HG02973 (cell line): ENCODE measurements around the gene THAP2.
"Not testable (repeated sequence)": the region's sequence is repeated elsewhere in the genome, so short reads cannot be mapped to it uniquely, and the experiment has no call there.

Source experiments
- ATAC-seq: cut with Tn5 transposase; IDR thresholded peaks from one replicate; pipeline ENCODE4 v1.9.1; 2021; ENCODE audit warnings: moderate library complexity; ENCODE audit not compliant: unreplicated experiment

THAP2 gene

DNA sequence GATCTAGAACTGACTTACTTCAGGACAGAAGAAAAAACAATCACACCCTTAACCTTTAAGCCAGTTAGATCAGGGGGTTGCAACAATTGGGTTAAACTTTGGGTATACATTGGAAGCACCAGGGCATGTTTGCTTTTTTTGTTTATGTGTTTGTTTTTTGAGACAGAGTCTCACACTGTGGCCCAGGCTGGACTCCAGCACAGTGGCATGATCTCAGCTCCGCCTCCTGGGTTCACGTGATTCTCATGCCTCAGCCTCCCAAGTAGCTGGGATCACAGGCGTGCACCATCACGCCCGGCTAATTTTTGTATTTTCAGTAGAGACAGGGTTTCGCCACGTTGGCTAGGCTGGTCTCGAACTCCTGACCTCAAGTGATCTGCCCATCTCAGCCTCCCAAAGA lies 38.1 kb downstream of the THAP2 start:
- not testable (repeated sequence) for ATAC-seq

DNA sequence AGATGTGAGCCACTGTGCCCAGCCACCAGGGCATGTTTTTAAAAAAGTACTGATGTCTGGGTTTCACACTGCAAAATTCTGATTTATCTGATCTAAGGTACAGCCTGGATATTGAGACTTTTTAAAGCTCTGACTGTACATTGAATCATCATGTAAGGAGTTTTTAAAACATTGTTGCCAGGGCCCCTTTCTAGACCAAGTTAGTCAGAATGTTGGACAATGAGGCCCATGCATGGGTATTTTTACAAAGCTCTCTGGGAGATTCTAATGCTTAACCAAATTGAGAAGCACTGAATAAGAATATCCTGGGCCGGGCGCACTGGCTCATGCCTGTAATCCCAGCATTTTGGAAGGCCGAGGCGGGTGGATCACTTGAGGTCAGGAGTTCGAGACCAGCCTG lies 38.5 kb downstream of the THAP2 start:
- no peak for ATAC-seq

DNA sequence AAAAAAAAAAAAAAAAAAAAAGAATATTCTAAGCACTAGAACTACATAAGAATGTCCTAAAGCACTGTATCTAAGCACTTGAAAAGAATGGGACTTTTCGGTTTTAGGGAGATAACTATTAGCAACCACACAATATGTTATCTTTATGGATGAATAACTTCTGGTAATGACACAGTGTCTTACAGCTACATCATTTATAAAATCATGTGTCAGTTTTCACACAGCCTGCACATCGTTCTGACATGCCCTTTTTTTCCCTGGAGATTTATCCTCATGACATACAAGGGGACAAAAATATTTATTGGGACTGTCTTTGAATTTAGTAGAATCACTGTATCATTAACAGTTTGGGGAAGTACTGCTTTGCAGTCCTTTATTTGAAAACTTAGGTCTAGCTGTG lies 39.1 kb downstream of the THAP2 start:
- no peak for ATAC-seq

DNA sequence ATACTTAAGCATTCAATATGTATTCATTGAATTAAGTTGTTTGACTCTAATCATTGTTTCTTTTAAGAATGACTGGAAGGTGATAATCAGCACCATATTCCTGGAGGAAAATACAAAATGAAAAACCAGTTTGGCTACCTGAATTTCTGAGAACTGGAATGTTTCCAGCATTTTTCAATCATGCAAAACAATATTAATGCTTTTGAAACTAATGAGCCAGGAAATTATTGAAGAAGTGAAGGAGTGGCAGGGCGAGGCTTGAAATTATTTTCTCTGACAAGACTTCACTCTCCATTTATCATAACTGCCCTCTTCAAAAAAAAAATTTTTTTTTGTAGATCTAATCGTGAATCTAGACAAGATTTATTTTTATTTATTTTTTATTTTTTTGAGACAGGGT lies 40.8 kb downstream of the THAP2 start:
- no peak for ATAC-seq

DNA sequence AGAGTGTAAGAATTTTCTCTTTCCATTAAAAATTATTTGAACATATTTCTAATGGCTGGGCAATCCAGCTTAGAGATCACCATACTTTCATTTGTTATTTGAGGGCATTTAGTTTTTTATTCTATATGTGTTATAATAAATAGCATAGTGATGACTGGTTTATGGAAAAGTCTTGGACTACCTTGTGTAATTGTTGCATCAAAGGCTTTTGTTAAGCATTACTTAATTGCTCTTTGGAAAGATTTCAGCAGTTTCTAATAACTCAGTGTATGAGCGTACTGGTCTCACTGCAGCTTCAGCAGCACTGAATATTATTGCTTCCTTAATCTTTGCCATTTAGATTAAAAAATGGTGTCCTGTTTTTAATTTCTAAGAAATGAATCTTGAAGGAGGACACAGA lies 44.6 kb downstream of the THAP2 start:
- ATAC-seq = no peak

DNA sequence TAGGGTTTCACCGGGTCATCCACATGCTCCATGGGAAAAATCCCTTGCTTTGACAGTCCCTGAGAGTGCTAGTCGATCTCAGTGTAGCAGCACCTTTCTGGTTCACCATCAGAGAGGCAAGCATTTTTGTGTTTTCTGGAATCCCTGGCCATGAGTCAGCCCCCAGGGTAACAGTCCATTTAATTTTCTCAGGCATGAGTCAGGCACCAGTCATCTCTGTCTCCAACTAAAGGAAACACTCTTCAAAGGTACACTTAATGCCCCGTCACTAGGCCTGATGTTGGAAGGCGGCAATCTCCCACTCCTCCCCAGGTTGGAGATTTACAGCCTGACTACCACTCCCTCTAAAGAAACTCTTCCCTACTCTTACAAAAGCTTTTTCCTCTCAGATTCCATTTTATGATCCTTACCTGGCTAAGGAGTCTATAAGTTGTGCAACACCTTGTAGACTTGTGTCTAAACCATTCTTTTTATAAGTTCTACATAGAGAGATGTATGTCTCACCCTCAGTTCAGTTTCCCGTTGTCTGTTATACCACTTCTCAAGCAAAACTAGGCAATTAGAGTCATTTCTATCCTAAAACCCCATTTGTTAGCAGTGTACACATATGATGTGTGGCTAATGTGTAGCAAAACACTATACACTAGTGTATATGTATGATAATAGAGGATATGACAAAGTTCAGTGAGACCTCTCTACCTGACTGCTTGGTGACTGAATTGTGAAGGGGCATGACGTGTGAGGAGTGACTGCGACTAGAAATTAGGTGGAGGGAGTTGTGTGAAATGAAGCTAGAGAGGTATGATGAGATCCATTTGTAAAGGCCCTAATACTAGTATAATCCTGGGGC lies 46.4 kb downstream of the THAP2 start:
- ATAC-seq = no peak

DNA sequence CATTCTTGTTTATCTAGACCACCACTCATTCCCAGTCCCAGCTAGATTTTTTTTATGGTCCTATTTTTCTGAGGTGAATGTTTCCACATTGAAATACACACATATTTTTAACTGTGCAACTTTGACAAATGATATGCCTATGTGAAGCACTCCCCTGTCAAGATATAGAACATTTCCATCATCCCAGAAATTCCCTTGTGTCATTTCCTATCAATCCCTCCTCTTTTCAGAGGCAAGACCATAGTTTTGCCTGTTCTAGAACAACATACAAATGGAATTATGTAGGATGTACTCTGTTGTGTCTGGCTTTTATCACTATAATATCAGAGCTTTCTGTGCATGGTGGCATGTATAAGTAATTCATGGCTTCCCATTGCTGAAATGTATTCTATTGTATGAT lies 54.5 kb downstream of the THAP2 start:
- ATAC-seq = no peak

DNA sequence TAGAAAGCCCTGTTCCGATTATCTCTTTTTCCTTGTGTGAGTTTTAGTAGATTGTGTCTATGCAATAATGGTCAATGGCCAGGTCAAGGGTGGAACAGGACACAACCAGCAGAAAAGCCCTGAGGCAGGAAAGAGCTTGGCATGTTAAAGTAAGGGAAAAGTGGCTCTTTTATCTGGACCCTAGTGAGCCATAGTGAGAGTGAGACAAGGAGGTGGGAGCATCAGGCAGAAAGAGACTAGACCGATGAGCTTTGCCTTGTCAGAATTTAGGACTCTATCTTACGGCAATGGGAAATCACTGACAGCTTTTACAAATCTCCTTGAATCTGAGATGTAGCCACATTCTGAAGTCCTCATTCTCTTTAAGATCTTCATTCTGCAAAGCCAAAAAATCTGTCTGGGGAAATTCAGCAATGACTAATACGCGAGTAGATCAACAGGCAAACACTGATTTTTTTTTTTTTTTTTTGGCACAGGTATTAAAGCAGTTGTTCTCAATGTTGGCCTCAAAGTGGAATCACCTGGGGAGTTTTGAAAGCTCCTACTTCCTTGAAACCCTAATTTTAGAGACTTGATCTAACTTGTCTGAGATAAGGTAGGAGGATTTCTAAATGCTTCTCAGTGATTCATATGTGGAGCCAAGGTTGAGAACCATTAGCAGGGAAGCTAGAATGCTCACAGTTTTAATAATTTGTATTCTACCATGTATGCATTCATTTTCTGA lies 55.7 kb downstream of the THAP2 start:
- ATAC-seq = no peak

DNA sequence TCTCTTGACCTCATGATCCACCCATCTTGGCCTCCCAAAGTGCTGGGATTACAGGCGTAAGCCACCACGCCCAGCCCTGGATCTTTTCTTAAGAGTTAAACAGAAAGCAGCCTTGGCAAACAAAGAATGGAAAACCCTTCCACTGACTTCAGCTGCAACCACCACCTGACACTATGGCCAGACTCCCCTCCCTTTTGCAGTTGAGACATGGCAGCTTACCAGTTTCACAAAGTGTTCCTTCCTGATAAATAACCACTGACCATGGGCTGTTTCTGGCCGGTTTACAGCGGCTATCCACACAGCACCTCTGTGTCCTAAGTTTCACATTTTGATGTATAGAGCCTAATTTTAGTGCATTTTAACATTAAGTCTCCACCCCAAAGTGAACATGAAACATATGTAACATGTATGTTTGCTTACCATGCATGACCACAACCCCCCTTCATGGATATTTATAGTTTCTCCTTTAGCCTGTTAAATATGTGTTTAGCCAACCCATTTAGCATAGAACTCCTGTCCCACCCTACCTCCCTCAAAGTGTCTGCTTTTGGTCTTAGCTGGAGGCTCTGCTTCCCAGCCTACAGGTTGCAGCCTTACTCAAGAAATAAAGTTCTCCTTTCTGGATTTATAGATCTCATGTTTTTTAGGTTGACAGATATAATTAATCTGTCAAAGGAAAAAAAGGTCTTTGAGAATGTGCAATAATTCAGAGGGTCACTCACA lies 57.8 kb downstream of the THAP2 start:
- ATAC-seq = no peak

DNA sequence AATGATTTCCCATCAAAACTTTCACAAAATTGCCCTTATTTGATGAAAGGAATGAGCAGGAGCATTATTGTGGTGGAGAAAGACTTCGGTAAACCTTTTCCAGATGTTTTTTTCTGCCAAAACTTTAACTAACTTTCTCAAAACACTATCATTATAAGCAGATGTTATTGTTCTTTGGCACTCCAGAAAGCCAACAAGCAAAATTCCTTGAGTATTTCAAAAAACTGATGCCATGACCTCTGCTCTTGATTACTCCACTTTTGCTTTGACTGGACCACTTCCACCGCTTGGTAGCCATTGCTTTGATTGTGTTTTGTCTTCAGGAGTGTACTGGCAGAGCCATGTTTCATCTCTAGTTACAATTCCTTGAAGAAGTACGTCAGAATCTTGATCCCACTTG lies 60.9 kb downstream of the THAP2 start:
- no peak for ATAC-seq

DNA sequence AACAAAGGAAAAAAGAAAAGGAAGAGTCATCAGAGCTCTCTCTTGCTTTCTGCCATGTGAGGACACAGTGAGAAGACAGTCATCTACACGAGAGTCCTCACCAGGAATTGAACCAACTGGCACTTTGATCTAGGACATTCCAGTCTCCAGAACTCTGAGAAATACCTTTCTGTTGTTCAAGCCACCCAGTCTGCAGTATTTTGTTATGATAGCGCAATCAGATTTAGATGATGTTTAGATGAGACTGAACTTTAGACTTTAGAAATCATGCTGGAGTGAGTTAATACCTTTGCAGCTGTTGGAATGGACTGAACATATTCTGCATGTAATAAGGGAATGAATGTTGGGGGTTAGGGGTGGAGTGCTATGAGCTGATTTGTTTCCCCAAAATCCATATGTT lies 62.4 kb downstream of the THAP2 start:
- no peak for ATAC-seq

DNA sequence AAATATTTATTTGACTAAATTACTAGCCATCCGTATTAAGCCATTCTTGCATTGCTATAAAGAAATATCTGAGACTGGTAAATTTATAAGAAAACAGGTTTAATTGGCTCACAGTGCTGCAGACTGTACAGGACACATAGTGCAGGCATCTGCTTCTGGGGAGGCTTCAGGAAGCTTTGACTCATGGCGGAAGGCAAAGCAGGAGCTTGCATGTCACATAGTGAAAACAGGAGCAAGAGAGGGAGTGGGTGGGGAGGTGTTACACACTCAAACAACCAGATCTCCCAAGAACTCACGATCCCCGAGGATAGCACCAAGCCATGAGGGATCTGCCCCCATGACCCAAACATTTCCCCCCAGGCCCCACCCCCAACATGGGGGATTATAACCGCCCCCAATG lies 63.9 kb downstream of the THAP2 start:
- ATAC-seq = no peak
